Endodermal cell (in vitro differentiated cells): Measurements from ENCODE around the gene SLC45A1. TPM values are rescaled to one million over a fixed set of nuclear protein-coding genes. Genes with fewer than 3 reads are reported as not detected.
A peak's percentile ranks its signal among the peaks of the same experiment; 100 is the strongest.

Experiments
- DNase-seq: peaks from one replicate; pipeline ENCODE4 v3.0.0-alpha.2; 2017
- H3K27ac ChIP-seq: 2 replicates; pipeline ENCODE4 v1.5.1; 2013; ENCODE audit warnings: mild to moderate bottlenecking, low read depth, low read length, moderate library complexity
- H3K27me3 ChIP-seq: 2 replicates; pipeline ENCODE4 v1.6.1; 2013; ENCODE audit warnings: mild to moderate bottlenecking, low read length, moderate library complexity; ENCODE audit not compliant: insufficient read depth, control insufficient read depth, poor library complexity, severe bottlenecking
- H3K36me3 ChIP-seq: 2 replicates; pipeline ENCODE4 v1.7.0; 2013; ENCODE audit warnings: mild to moderate bottlenecking, low read length, moderate library complexity; ENCODE audit not compliant: control insufficient read depth, insufficient read depth
- H3K4me1 ChIP-seq: one replicate; pipeline ENCODE4 v1.7.0; 2013; ENCODE audit warnings: low read length; ENCODE audit not compliant: control insufficient read depth, insufficient read depth
- H3K4me3 ChIP-seq: 2 replicates; pipeline ENCODE4 v1.5.1; 2013; ENCODE audit warnings: mild to moderate bottlenecking, low read length, moderate library complexity
- H3K9ac ChIP-seq: 2 replicates; pipeline ENCODE4 v1.6.1; 2013; ENCODE audit warnings: mild to moderate bottlenecking, low read length, moderate library complexity; ENCODE audit not compliant: poor library complexity, severe bottlenecking; ENCODE audit errors: extremely low read depth
- H3K9me3 ChIP-seq: 2 replicates; pipeline ENCODE4 v1.6.1; 2013; ENCODE audit warnings: mild to moderate bottlenecking, low read length, moderate library complexity; ENCODE audit not compliant: control insufficient read depth
- H3K27ac Mint-ChIP-seq: 2 replicates; pipeline ENCODE4 v1.8.0; 2020; ENCODE audit warnings: mixed read lengths
- H3K27me3 Mint-ChIP-seq: 2 replicates; pipeline ENCODE4 v1.8.0; 2021; ENCODE audit warnings: mild to moderate bottlenecking, mixed read lengths; ENCODE audit not compliant: insufficient read depth
- H3K36me3 Mint-ChIP-seq: 2 replicates; pipeline ENCODE4 v1.8.0; 2020; ENCODE audit warnings: low read depth, mixed read lengths
- H3K4me1 Mint-ChIP-seq: 2 replicates; pipeline ENCODE4 v1.8.0; 2020; ENCODE audit warnings: mixed read lengths
- H3K4me3 Mint-ChIP-seq: 2 replicates; pipeline ENCODE4 v1.8.0; 2020; ENCODE audit warnings: mild to moderate bottlenecking, moderate library complexity, mixed read lengths
- H3K9me3 Mint-ChIP-seq: 2 replicates; pipeline ENCODE4 v1.8.0; 2020; ENCODE audit warnings: mild to moderate bottlenecking, mixed read lengths
- CTCF ChIP-seq: fragments of 200-600 bp; sonication (generic); conservative IDR thresholded peaks from 2 replicates; pipeline ENCODE4 v1.5.0; 2021; ENCODE audit warnings: antibody characterized with exemption, mild to moderate bottlenecking
- WGBS, 2 experiments: methylation state at CpG; one replicate each; pipeline versions ENCODE4 v1.1.5 to v1.1.7; 2013; ENCODE audit warnings: missing lambda C conversion rate in 2 of 2, mixed read lengths in 1 of 2; ENCODE audit not compliant: insufficient coverage in 1 of 2, insufficient read length in 1 of 2; 5-methylcytosine and 5-hydroxymethylcytosine counted together
- total RNA-seq, 2 donors: library from RNA; stranded (reverse); fragmentation: NEBNext Ultra II Directional in 1 of 2; extraction: Animal tissue kit (Norgen Biotek cat#: 25700) in 1 of 2; gene quantifications; 2 replicates in 1 of 2; 3 replicates in 1 of 2; pipeline ENCODE4 v1.2.1, GENCODE V29; 2021

Gene SLC45A1
- total RNA-seq, 2 donors from 2014 or later: 0.42 TPM; not detected in 1

- TF ChIP-seq CTCF: no peak
- Histone ChIP-seq H3K36me3 (peaks cover 74% of the 10 kb centered on the region), H3K27ac (no peak overlapping the region), H3K9me3 (no peaks in the 10 kb centered on the region), H3K9ac (no peak overlapping the region), H3K4me3 (no peak overlapping the region), H3K4me1 (no peaks in the 10 kb centered on the region), H3K27me3 (no peaks in the 10 kb centered on the region)
- WGBS, 2 experiments: 96 to 97% methylated on average over 13 to 14 of the region's 14 CpGs
- no peaks in the 10 kb centered on the region for H3K27me3 Mint-ChIP-seq
- H3K36me3 Mint-ChIP-seq: peaks cover 49% of the 10 kb centered on the region
- H3K4me3 Mint-ChIP-seq: no peak overlapping the region
- H3K4me1 Mint-ChIP-seq: peaks cover 3% of the 10 kb centered on the region
- H3K9me3 Mint-ChIP-seq: no peaks in the 10 kb centered on the region
- H3K27ac Mint-ChIP-seq: peak overlapping the region; percentile 61
- DNase-seq: no peak
Measured at GRCh38 chr1:8357329-8358101, 39.6 kb downstream of the SLC45A1 start.

GRCh38 chr1:8358241-8358896, 40.5 kb downstream of the SLC45A1 start:
- Histone ChIP-seq H3K27me3 (no peaks in the 10 kb centered on the region), H3K27ac (no peak overlapping the region), H3K9ac (no peak overlapping the region), H3K9me3 (no peaks in the 10 kb centered on the region), H3K4me3 (no peak overlapping the region), H3K4me1 (no peaks in the 10 kb centered on the region), H3K36me3 (peaks cover 78% of the 10 kb centered on the region)
- WGBS, 2 experiments: 97 to 98% methylated on average over 31 to 46 of the region's 46 CpGs
- H3K36me3 Mint-ChIP-seq: peaks cover 55% of the 10 kb centered on the region
- H3K27ac Mint-ChIP-seq: peak overlapping the region; percentile 61
- no peak overlapping the region for H3K4me3 Mint-ChIP-seq
- H3K4me1 Mint-ChIP-seq: no peaks in the 10 kb centered on the region
- no peaks in the 10 kb centered on the region for H3K27me3 Mint-ChIP-seq
- no peaks in the 10 kb centered on the region for H3K9me3 Mint-ChIP-seq
- no peak for DNase-seq
- no peak for TF ChIP-seq CTCF

GRCh38 chr1:8358897-8359616, 41.1 kb downstream of the SLC45A1 start:
- no peaks in the 10 kb centered on the region for H3K9me3 Mint-ChIP-seq
- no peaks in the 10 kb centered on the region for H3K27me3 Mint-ChIP-seq
- H3K4me1 Mint-ChIP-seq: no peaks in the 10 kb centered on the region
- no peak for DNase-seq
- H3K9ac ChIP-seq: no peak overlapping the region
- H3K4me3 Mint-ChIP-seq: no peak overlapping the region
- WGBS, 2 experiments: 92 to 94% methylated on average over 14 to 26 of the region's 26 CpGs
- peaks cover 53% of the 10 kb centered on the region for H3K36me3 Mint-ChIP-seq
- no peaks in the 10 kb centered on the region for H3K27me3 ChIP-seq
- H3K9me3 ChIP-seq: no peaks in the 10 kb centered on the region
- no peak overlapping the region for H3K4me3 ChIP-seq
- peak; percentile 9 for TF ChIP-seq CTCF
- peaks cover 78% of the 10 kb centered on the region for H3K36me3 ChIP-seq
- no peak overlapping the region for H3K27ac Mint-ChIP-seq
- no peak overlapping the region for H3K27ac ChIP-seq
- no peaks in the 10 kb centered on the region for H3K4me1 ChIP-seq
